ENCODE measurements around the gene ETNPPL.

DNA sequence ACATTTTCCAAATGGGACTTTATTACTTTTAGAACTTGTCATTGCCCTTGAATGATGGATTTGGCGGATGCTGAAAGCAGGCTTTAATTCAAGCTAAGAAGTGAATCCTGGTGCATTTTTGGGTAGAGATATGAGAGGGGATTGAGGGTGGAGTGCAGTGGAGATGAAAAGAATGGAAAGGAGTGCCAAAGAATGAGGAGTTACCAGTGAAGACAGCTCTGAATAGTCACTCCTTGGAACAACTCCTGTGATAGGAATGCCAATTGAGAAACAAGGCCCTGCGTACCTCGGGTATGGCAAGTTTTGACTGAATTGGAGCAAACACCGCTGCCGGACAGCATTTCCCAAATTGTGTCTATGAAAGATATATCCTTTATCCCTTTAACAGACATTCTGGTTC is 36.5 kb upstream of the ETNPPL start:
- TF ChIP-seq TEAD4 (IDR thresholded peaks at IDR 0.05; ENCODE audit: low read length) (no peak), TEAD4 (CRISPR knock-in tag; IDR thresholded peaks at IDR 0.05; ENCODE audit: borderline replicate concordance) (no peak), CTCF (IDR thresholded peaks at IDR 0.05 in 2 of 3, conservative IDR thresholded peaks at IDR 0.05 in 1 of 3; ENCODE audit: insufficient read depth in 2 of 3, low read depth in 1 of 3, low read length in 3 of 3) (no peak), RNF219 (CRISPR knock-in tag; IDR thresholded peaks at IDR 0.05) (no peak), JUN (IDR thresholded peaks at IDR 0.05; ENCODE audit: borderline replicate concordance, low read depth, low read length) (no peak), JUN (CRISPR knock-in tag; IDR thresholded peaks at IDR 0.05; ENCODE audit: borderline replicate concordance) (no peak), RBFOX2 (IDR thresholded peaks at IDR 0.05; ENCODE audit: low read depth, low read length) (no peak), TRIM24 (IDR thresholded peaks at IDR 0.05) (no peak), EWSR1 (IDR thresholded peaks at IDR 0.05; ENCODE audit: borderline replicate concordance, low read depth, partially characterized antibody) (no peak), ZNF764 (CRISPR knock-in tag; IDR thresholded peaks at IDR 0.05; ENCODE audit: low read depth) (no peak)
